Stomach smooth muscle (tissue), 2 donors: ENCODE results near the gene GABRG3.

Source experiments
- H3K27ac ChIP-seq: one replicate; pipeline ENCODE4 v1.7.0; 2013; ENCODE audit warnings: mild to moderate bottlenecking, low read length, inconsistent platforms
- H3K27me3 ChIP-seq, 2 donors: one replicate each; pipeline ENCODE4 v1.7.0; 2013; ENCODE audit warnings: low read length in 2 of 2; ENCODE audit not compliant: insufficient read depth in 2 of 2, control insufficient read depth in 1 of 2
- H3K36me3 ChIP-seq, 2 donors: one replicate each; pipeline ENCODE4 v1.7.0; 2013; ENCODE audit warnings: low read length in 2 of 2; ENCODE audit not compliant: control insufficient read depth in 2 of 2, insufficient read depth in 2 of 2
- H3K4me1 ChIP-seq: one replicate; pipeline ENCODE4 v1.7.0; 2013; ENCODE audit warnings: low read length; ENCODE audit not compliant: control insufficient read depth, insufficient read depth
- H3K4me3 ChIP-seq, 2 donors: one replicate each; pipeline ENCODE4 v1.7.0; 2013; ENCODE audit warnings: low read length in 2 of 2
- H3K9ac ChIP-seq, 2 donors: one replicate each; pipeline ENCODE4 v1.7.0; 2013; ENCODE audit warnings: low read length in 2 of 2, mild to moderate bottlenecking in 1 of 2
- H3K9me3 ChIP-seq, 2 donors: one replicate each; pipeline ENCODE4 v1.7.0; 2013; ENCODE audit warnings: low read length in 2 of 2; ENCODE audit not compliant: control insufficient read depth in 2 of 2
- donor health status: healthy.
- donor health status: Pancreatic carcinoma.

The GABRG3 gene

DNA sequence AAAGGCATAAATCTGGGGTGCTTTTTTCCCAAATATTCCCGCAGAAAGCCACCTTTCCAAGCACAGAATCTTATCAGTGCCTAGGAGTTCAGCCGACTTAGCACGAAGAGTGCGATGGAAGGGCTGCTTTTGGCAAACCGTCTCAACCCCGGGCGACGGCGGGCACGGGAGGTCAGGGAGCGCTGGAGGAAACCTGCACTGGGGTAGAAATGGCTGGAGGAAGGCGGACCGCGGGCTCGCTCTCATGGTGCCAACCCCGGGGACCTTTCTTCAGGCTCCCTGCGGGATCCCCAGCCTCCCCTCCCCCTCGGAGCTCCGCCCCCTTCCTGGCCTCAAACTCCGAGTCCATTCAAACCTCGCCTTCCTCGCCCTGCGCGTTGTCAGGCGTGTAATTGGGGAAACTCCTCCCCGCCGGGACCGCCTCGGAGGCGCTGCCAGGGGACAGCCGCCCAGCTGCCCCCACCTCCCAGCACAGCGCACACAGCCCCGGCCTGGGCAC, at the start of gene GABRG3:
TSS of gene GABRG3 (plus strand) at position 470 of the 499 bp plus-strand sequence.
- H3K36me3 ChIP-seq: no peaks in the 10 kb centered on the region
- no peaks in the 10 kb centered on the region for H3K4me1 ChIP-seq
- peaks cover 0 to 2% of the 10 kb centered on the region in 2 donors for H3K9me3 ChIP-seq
- H3K27me3 ChIP-seq: peaks cover 2 to 13% of the 10 kb centered on the region in 2 donors
- no peak within 1 kb of the TSS for H3K4me3 ChIP-seq
- H3K27ac ChIP-seq: no peak within 1 kb of the TSS
- no peak within 1 kb of the TSS for H3K9ac ChIP-seq

DNA sequence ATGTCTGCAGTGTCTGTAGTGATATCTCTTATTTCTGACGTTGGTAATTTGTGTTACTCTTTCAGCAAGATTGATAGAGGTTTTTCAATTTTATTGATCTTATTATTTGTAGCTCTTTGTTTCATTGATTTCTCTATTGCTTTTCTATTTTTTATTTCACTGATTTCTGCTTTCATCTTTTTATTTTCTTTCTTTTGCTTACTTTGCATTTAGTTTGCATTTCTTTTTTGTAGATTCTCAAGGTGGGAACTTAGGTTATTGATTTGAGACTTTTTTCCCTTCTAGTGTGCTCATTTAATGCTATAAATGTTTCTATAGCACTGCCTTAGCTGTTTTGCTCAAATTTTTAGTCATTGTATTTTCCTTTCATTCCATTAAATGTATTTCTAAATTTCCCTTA, 49.5 kb upstream of the GABRG3 start:
- peaks cover 1 to 7% of the 10 kb centered on the region in 2 donors for H3K9me3 ChIP-seq
- H3K36me3 ChIP-seq: no peaks in the 10 kb centered on the region
- no peak overlapping the region for H3K4me3 ChIP-seq
- H3K27ac ChIP-seq: no peak overlapping the region
- no peak overlapping the region for H3K9ac ChIP-seq
- no peaks in the 10 kb centered on the region for H3K27me3 ChIP-seq
- no peaks in the 10 kb centered on the region for H3K4me1 ChIP-seq

DNA sequence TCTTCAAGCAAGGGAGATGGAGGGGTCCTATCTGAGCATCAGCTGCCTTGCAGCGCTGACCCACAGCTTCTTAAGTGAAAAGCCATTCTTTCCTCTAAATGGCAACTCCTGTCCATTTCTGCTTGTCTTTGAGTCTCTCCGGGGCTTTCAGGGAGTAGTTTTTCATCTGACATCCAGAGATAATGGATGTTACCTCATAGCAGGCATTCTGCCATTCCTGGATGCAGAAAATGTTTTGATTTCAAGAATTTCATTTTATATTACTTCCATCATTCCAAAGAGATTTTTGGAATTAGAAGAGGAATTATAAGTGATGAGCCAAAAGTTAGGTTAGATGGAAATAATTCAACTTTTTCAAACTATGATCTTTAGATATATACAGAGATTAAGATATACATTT, 44.9 kb upstream of the GABRG3 start:
- Histone ChIP-seq H3K9me3 (peaks cover 1 to 3% of the 10 kb centered on the region in 2 donors), H3K9ac (no peak overlapping the region), H3K36me3 (no peaks in the 10 kb centered on the region), H3K4me1 (no peaks in the 10 kb centered on the region), H3K27me3 (no peaks in the 10 kb centered on the region), H3K27ac (no peak overlapping the region), H3K4me3 (no peak overlapping the region)

DNA sequence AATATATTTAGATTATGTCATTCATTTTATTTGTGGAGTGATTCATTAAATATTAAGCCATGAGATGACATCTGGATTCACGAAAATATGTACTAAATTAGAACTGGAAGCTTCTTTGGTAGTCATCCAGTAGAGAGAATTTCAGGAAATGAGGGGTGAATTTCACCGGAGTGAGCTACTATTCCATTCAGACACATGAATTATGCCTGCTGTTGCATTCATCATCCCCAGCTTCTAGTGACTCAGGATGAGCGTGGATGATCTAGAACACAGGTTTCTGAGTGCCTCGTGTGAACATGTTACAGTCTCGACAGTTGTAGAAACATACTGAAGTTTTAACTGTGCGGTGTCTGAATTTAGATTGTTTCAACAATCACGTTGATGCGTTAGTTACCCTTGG, 42.9 kb upstream of the GABRG3 start:
- H3K27me3 ChIP-seq: no peaks in the 10 kb centered on the region
- no peak overlapping the region for H3K9ac ChIP-seq
- peaks cover 1 to 3% of the 10 kb centered on the region in 2 donors for H3K9me3 ChIP-seq
- H3K27ac ChIP-seq: no peak overlapping the region
- no peaks in the 10 kb centered on the region for H3K36me3 ChIP-seq
- H3K4me1 ChIP-seq: no peaks in the 10 kb centered on the region
- no peak overlapping the region for H3K4me3 ChIP-seq

DNA sequence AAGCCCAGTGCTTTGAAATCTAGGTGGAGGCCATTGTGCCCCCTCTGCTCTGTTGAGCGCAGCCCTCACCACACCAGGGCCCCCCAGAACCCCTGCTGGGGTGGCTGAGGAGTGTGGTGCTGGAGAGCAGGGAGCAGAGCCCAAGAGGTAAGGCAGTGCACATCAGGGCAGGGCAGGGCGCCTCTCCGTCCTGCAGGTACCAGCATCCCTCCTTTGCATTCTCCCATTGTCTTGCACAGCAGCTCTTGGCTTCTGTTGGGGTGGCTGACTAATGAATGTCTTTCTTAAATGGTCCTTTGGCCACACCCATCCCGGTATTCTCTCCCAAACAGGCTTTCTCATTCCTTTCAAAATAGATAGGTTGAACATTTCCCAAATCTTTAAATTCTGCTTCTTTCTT, 41.4 kb upstream of the GABRG3 start:
- H3K36me3 ChIP-seq: no peaks in the 10 kb centered on the region
- H3K9me3 ChIP-seq: peaks cover 0 to 1% of the 10 kb centered on the region in 2 donors
- no peak overlapping the region for H3K27ac ChIP-seq
- H3K9ac ChIP-seq: no peak overlapping the region
- no peaks in the 10 kb centered on the region for H3K27me3 ChIP-seq
- no peaks in the 10 kb centered on the region for H3K4me1 ChIP-seq
- H3K4me3 ChIP-seq: no peak overlapping the region

DNA sequence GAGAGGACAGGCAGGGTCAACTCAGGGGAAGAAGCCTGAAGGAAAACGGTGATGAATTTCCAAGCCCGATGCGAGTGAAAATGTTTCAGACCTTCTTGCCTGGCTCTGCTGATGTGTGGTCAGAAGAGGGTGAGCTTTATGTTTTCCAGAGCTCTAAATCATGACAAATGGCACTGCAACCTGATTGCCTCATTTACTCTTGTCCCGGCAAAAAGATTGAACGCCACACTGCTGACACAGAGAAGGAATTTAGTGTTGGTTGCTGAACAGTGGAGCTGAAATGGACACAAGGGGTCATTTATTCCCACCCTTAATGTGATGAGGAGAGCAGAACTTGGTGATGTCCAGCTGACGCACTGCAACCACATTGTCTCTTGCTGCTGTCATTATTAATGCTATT, 36.1 kb upstream of the GABRG3 start:
- no peak overlapping the region for H3K9ac ChIP-seq
- no peaks in the 10 kb centered on the region for H3K27me3 ChIP-seq
- H3K9me3 ChIP-seq: no peaks in the 10 kb centered on the region
- no peak overlapping the region for H3K4me3 ChIP-seq
- no peaks in the 10 kb centered on the region for H3K36me3 ChIP-seq
- H3K4me1 ChIP-seq: no peaks in the 10 kb centered on the region
- H3K27ac ChIP-seq: no peak overlapping the region

DNA sequence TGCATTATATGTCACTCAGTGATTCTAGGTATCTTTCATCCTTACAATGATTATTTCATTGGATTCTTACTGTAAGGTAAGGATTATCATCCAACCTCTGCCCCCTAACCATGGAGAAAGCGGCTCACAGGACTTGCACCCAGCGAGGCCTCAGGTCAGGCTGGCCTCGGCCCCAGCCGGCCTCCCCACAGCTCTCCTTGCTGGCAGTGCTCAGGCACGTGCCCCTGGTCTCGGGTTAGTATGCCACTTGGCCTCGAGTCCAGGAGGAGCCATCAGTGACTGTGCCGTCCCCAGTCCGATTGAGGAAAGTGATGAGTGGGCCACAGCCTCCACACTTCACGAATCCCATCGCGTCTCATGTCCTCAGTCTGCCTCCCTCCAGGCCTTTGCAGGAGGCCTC, 35.7 kb upstream of the GABRG3 start:
- Histone ChIP-seq H3K27me3 (no peaks in the 10 kb centered on the region), H3K9ac (no peak overlapping the region), H3K4me1 (no peaks in the 10 kb centered on the region), H3K9me3 (no peaks in the 10 kb centered on the region), H3K27ac (no peak overlapping the region), H3K4me3 (no peak overlapping the region), H3K36me3 (no peaks in the 10 kb centered on the region)

DNA sequence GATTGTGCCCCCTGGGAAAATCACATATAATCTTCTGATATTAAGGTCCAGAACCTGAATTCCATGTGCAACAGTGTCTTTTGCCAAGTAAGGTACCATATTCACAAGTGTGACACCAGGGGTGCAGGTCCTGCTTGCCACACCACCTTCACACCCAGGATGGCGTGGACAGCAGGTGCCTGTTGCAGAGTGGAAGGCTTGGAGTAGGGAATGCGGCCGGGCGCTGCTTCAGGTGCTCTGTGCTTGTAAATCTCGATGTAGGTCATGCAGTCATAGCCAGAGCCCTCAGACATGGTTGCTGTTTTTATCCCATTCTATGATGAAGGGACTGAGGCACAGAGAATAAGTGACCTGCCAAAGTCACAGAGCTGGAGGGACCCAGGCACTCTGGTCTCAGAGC, 34.5 kb upstream of the GABRG3 start:
- Histone ChIP-seq H3K27me3 (no peaks in the 10 kb centered on the region), H3K4me3 (no peak overlapping the region), H3K9me3 (no peaks in the 10 kb centered on the region), H3K27ac (no peak overlapping the region), H3K4me1 (no peaks in the 10 kb centered on the region), H3K36me3 (no peaks in the 10 kb centered on the region), H3K9ac (no peak overlapping the region)

DNA sequence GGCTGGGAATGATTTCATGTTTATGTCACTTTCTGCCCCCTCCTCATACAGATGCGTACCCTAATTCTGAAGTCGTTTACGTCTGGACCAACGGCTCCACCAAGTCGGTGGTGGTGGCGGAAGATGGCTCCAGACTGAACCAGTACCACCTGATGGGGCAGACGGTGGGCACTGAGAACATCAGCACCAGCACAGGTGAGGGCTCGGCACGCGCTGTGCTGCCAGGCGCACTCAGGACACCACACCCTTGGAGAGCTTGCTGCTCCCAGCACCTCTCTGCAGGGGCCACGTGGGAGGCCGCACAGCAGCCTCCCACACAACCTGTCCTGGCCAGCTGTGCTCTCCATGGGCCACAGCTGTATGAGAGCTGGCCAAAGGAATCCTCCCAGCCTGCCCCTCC, 33.8 kb upstream of the GABRG3 start:
- Histone ChIP-seq H3K36me3 (no peaks in the 10 kb centered on the region), H3K4me3 (no peak overlapping the region), H3K27me3 (no peaks in the 10 kb centered on the region), H3K27ac (no peak overlapping the region), H3K9ac (no peak overlapping the region), H3K9me3 (no peaks in the 10 kb centered on the region), H3K4me1 (no peaks in the 10 kb centered on the region)

DNA sequence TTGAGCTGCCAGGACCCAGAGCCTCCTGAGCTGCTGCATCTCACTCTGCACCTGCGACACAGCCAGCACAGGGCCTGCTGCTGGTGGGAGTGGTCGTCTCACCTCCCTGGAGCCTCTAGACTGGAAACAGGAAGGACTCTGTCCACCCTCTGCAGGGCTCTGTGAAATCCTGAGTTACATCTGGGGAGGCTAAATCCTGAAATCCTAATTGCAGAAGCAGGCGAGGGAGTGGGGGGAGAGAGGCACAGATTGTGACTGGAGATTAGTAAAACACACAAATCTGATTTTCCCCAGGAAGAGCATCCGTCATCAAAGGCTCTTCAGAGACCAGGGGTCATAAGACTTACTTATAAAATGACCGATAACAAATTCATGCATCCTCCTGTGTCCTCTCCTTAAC, 31.6 kb upstream of the GABRG3 start:
- Histone ChIP-seq H3K4me3 (no peak overlapping the region), H3K4me1 (no peaks in the 10 kb centered on the region), H3K27ac (no peak overlapping the region), H3K36me3 (no peaks in the 10 kb centered on the region), H3K9ac (no peak overlapping the region), H3K9me3 (no peaks in the 10 kb centered on the region), H3K27me3 (no peaks in the 10 kb centered on the region)

DNA sequence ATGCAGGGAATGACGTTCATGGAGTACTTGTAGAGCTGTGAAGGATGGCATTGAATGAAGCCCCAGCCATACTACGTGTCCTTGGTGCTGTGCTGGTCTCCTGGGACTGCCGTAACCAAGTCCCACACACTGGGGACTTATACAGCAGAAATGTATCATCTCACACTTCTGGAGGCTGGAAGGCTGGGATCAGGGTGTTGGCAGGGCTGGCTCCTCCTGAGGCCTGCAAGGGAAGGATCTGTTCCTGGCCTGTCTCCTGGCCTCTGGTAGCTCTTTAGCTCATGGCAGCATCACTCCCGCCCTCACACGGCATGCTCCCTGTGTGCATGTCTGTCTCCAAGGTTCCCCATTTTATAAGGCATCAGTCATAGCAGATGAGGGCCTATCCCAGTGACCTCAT, 29.5 kb upstream of the GABRG3 start:
- Histone ChIP-seq H3K36me3 (no peaks in the 10 kb centered on the region), H3K27ac (no peak overlapping the region), H3K4me1 (no peaks in the 10 kb centered on the region), H3K9me3 (no peaks in the 10 kb centered on the region), H3K9ac (no peak overlapping the region), H3K4me3 (no peak overlapping the region), H3K27me3 (no peaks in the 10 kb centered on the region)
